Hematopoietic multipotent progenitor cell (in vitro differentiated cells): ENCODE data around the gene C16orf54. TPM values are rescaled to one million over a fixed set of nuclear protein-coding genes. Genes with fewer than 3 reads are reported as not detected.
"Not testable (repeated sequence)": the region's sequence is repeated elsewhere in the genome, so short reads cannot be mapped to it uniquely, and the experiment has no call there.

Source experiments
- DNase-seq, 3 donors: peaks; one replicate each; pipeline ENCODE4 v3.0.0-alpha.2; 2011 to 2015; ENCODE audit warnings: low read depth in 2 of 3, low spot score in 2 of 3
- total RNA-seq: library from RNA; depleted of rRNA; stranded (reverse); fragments of >200 nt; gene quantifications from one replicate; pipeline ENCODE4 v1.2.3, GENCODE V29; 2012

Gene C16orf54
- total RNA-seq, 1 donor, result 64.9 TPM

DNA sequence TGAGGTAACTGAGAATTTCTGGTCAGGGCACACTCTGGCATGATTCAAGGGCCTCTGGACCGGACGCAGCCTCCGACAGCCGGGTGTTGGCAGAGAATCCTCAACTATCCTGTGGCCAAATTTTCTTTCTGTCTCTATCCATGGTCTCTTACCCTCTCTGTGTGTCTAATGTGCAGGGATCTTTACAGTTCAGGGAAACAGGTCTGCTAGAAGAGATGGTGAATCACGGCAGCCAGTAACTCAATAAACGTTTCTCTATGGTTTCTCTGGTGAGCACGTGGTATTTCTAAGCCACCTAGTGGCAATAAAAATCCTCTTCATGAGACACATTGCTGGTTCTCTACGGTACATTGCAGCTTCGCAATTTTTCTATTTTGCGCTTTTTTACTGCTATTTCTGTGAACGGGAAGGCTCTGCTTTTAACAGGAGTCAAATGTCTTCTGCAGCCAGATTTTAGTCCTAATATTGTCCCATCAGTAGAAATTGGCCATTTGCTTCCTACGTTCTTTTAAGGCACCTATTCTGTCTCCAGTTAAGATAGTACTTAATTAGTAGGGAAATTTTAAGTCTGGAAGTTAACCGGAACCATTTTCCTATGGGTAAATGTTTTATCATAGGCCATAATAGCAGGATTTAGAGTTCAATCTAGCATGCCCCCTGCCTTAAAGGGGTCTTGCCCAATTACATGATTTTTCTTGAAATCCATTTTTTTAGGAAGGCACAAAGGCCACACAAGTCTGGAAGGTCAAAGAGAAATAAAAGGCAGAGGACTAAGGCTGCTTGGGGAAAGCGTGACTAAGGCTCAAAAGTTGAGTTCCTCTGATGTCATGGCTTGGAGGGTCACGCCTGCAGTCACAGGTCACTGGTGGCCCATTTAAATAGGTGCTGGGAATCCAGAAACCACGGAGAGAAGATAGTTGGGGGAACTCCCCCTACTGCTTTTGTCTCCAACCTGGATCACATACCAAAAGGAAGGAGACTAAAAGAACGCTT lies 35.3 kb downstream of the C16orf54 start:
- DNase-seq, result peak; percentile 32 to 84 (median 68)

DNA sequence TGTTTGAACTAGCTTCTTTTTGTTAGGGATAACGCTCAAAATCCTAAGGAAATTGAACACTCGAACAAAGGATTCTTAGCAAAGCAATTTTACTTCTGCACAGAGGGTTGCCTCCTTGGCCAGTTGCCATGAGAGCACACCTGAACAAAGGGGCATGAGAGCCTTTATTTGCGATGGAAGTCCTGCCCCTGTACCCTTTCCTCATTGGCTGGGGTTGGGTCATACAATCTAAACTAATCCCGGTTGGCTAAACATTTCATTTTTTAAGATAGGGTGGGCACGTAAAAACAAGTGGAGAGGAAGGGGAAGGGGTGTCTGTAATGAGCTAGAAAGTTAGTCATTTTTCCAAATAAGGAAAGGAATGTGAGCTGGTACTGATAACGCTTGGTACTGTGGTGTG lies 36.1 kb downstream of the C16orf54 start:
- DNase-seq, result not testable (repeated sequence)

DNA sequence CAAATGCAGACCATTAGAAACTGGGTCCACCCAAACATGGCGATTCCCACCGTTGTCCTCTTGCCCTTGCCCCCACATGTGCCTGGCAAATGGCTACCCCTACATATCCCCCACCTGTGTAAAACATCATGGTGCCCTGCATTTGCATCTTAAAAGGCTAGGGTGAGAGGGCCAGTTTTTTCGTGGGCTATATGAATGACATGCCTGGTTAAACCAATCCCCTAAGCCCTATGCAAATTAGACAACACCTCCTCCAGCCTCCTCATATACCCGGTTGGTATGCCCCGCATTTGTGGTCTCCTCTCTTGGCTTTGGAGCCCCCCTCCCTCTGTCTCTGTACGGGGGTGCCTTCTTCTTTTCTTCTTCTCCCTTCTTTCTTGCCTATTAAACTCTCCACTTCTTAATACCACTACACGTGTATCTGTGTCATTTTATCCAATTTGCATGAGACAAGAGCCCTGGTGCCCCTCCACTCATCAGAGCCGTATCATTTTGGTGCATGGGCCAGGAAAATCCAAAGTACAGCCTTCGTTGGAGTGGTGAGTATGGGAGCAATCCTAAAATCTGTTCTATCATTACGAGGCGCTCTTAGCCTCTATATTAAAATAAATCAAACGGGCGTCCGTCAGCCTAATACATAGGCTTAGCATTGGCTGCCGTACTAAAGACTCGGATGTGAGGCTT lies 36.7 kb downstream of the C16orf54 start:
- no peak for DNase-seq

DNA sequence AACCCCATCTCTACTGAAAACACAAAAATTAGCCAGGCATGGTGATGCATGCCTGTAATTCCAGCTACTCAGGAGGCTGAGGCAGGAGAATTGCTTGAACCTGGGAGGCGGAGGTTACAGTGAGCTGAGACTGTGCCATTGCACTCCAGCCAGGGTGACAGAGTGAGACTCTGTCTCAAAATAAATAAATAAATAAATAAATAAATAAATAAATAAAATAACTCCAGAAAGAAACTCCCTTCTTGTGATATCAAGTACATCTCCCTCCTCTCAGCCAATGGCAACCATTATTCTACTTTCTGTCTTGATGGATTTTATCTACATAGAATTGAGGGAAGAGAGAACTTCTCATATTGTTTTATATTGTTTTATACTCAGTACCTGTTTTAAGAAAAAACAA lies 38.6 kb downstream of the C16orf54 start:
- DNase-seq, result not testable (repeated sequence)

DNA sequence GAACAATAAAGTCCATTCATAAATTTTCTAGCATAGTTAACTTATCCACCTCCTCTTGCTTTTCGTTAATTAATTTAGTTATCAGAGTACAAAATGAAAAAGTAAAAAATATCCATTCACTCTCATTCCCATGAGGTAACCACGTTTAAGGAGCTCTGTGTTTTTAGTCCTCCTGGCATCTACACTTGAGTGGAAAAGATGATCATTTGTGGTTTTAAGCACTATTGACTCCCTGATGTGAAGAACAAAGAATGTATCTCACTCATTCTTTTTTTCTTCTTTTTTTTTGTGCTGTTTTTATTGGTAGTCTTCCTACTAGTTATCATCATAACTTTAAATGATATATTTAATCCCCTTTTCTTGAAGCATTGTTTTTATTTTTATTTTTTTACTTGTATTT lies 40.8 kb downstream of the C16orf54 start:
- DNase-seq, result no peak

DNA sequence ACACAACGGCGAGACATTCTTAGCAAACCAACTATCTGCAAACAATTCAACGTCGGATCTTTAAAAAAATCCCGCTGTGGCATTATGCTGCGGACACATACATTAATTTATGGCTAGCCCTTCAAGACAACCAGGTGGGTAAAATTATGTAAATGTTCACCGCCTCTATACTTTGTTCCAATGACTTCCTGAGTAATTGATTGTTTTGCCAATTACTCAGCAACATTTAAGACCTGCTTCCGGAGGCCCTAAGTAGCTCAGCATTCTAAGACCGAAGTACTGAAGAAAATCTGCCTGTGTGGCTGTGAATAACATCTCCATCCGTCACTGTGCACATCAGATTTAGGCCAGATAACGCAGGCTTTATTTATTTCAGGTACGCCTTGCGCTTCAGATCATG lies 43.5 kb downstream of the C16orf54 start:
- DNase-seq, result peak; percentile 37 to 67 (median 46)

DNA sequence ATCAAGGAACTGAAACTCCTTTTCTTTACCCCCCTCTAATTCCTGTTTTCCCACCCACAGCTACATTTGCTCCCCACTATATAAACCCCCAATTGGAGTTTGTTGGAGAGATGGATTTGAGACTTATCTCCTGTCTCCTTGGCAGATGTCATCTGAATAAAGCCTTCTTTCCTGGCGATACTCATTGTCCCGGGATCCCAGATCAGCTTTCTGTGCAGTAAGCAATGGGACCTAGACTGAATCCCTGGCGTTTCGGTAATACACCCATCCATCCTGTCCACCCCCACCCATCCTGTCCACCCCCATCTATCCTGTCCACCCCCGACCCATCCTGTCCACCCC lies 44.6 kb downstream of the C16orf54 start:
- no peak for DNase-seq

DNA sequence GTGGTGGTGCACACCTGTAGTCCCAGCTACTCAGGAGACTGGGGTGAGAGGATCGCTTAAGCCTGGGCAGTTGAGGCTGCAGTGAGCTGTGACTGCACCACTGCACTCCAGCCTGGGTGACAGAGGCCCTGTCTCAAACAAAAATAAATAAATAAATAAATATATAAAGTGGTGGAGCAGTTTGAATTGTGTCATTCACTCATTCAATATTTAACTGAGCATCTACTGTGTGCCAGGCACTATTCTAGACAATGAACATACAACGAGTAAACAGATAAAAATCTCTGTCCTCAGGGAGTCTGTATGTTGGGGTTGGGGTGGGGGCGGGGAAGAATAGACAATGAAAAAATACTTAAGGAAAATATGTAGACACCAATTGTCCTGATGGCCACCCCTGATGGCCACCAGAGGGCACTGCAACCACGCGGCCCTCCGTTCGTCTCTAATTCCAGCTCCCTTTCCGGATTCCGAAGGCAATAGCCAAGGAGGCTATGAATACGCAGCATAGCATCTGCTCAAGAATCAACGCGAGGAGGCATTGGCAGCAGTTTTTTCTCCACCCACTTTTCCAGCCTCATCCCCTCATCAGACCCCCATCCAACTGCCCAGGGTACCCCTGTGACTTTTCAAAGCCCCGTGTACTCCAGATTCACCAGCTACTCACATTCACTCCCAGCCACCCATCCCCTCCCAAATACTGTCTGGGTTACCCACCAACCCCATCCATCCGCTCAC lies 45.4 kb downstream of the C16orf54 start:
- DNase-seq, result peak; percentile 67 to 83 (median 82)

DNA sequence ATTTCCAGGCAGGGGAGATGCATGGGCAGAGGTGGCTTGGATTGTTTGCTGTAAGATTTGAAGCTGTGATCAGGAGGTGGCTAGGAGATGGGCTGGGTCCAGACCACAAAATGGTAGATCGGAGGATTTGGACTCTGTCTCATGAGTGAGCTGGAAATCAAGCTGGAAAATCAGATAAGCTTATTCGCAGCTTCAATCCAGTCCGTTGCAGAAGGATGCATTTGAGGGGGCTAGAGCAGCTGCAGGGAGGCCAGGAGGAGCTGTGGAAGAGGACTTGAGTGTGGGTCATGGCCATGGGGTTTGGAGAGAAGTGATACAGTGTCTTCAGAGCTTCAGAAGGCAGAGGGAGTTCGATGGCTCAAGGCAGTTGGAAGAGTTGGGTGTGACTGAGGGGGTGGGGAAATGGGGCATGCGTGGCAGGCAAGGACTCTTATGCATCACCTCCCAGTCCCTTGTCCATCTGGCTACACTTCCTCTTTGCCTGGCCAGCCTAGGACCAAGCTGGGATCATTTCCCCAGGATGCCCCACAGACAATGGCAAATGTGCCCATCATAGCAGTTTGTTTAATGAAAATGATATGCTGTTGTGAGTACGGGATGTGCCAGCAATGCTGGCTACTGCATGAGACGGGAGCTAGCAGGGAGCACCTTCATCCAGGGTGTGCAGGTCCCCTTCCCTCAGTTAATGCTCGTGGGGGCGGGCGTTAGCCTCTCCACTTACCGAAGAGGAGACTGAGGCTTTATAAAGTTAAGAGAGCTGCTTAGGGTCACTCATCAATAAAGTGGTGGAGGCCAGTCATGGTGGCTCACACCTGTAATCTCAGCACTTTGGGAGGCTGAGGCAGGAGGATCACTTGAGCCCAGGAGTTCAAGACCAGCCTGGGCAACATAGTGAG lies 46.2 kb downstream of the C16orf54 start:
- no peak for DNase-seq

DNA sequence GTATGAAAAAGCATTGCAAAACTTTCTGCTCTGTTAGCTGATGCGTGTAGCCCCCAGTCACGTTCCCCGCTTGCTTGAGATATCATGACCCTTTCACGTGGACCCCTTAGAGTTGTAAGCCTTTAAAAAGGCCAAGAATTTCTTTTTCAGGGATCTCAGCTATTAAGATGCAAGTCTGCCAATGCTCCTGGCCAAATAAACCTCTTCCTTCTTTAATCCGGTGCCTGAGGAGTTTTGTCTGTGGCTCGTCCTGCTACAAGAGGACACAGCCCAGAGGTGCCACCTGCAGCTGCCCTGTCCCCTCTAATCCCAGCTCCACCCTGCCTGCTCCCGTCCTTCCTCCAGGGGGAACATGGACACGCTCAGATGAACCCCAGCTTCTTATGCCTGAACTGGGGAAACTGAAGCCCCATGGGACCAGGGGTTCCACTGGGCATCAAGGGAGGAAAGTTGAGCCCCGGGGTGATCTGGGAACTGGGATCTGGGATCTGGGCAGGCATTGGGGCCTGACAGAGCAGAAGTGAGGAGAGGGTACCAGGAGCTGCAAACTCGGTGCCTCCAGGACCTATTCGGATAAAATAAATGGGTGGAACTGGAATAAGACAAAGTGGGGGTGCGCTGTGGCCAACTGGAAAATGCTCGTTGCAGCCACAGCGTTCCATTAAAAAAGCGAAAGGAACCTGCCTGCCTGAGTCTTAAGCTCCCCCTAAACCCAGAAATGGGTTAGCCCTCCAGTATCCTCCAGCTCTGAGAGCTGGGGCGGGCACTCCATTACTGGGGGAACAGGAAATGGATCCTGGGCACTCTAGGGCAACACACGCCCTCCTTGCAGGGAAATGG lies 47.1 kb downstream of the C16orf54 start:
- DNase-seq, result no peak

DNA sequence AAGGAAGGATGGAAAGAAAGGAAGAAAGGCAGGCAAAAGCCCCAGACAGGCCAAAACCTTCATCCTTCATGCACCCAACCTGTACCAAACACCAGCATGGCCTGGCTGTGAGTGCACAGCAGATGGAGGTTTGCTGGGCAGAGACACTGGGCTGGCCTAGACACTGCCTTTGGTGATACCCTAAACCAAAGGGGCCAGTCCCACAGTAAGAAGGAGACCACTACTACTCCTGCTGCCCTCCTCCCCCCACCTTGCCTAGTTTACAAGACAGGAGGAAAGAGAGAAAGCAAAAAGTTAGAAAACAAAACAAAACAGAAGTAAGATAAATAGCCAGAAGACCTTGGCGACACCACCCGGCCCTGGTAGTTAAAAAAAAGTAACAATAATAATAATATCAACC lies 47.7 kb downstream of the C16orf54 start:
- DNase-seq, result no peak

DNA sequence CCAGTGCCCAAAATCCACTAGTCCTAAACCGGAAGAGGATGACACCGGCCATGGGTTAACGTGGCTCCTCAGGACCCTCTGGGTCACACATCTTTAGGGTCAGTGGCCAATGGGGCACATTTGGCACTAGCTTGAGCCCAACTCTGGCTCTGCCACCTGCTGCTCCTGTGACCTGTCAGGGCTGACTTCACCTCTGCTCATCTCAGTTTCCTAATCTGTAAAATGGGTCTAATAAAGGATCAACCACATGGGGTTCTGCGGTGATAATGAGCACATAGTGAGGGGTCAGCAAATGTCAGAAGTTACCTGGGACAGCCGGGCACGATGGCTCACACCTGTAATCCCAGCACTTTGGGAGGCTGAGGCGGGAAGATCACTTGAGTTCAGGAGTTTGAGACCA lies 48.4 kb downstream of the C16orf54 start:
- no peak for DNase-seq

DNA sequence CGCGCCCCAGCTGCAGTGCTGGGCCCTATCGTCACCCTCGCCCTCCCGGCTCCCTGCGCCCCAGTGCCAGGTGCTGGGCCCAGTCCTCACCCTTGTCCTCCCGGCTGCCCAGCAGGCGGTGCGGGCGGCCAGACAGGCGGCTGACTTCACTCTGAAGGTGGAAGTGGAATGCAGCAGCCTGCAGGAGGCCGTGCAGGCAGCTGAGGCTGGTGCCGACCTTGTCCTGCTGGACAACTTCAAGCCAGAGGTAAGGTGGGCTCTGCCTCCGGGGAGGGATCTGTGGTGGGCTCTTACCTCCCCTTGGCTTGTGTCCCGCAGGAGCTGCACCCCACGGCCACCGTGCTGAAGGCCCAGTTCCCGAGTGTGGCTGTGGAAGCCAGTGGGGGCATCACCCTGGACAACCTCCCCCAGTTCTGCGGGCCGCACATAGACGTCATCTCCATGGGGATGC lies 48.9 kb downstream of the C16orf54 start:
- no peak for DNase-seq

DNA sequence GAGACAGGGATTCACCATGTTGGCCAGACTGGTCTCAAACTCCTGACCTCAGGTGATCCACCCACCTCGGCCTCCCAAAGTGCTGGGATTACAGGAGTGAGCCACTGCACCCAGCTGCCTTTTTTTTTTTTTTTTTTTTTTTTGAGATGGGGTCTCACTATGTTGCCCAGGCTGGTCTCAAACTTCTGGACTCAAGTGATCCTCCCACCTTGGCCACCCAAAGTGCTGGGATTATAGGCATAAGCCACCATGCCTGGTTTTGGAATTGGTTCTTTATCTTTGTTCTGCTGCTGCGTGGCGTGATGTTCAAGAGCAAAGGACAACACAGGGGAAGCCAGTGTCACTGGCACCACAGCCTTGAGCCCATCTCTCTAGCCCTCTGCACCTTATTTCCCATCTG lies 50.1 kb downstream of the C16orf54 start:
- DNase-seq, result not testable (repeated sequence)

DNA sequence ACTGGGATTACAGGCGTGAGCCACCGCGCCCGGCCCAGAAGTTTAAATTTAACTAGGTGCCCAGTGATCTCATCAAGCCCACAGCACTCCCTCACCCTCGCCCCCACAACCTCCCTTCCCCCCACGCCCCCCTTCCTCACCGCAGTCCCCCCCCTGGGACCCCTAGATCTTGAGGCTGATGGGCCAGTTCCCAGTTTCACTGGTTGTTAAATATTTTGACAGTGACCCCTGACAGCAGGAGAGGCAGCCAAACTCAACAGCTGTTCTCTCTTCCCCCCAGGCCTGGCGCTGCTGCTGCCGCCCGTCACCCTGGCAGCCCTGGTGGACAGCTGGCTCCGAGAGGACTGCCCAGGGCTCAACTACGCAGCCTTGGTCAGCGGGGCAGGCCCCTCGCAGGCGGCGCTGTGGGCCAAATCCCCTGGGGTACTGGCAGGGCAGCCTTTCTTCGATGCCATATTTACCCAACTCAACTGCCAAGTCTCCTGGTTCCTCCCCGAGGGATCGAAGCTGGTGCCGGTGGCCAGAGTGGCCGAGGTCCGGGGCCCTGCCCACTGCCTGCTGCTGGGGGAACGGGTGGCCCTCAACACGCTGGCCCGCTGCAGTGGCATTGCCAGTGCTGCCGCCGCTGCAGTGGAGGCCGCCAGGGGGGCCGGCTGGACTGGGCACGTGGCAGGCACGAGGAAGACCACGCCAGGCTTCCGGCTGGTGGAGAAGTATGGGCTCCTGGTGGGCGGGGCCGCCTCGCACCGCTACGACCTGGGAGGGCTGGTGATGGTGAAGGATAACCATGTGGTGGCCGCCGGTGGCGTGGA lies 51.2 kb downstream of the C16orf54 start:
- no peak for DNase-seq

DNA sequence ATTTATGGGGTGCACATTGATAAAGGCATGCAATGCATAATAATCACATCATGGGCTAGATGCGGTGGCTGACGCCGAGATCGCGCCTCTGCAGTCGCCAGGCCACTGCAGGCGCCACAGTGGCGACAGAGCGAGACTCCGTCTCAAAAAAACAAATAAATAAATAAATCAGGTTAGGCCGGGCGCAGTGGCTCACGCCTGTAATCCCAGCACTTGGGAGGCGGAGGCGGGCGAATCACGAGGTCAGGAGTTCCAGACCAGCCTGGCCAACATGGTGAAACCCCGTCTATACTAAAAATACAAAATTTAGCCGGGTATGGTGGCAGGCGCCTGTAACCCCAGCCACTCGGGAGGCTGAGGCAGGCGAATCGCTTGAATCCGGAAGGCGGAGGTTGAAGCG lies 53.2 kb downstream of the C16orf54 start:
- DNase-seq, result not testable (repeated sequence)
